GM23338 (cell line): ENCODE results near the gene PIEZO2. TPM values are rescaled to one million over a fixed set of nuclear protein-coding genes. Genes with fewer than 3 reads are reported as not detected.

Experiments used
- ATAC-seq: fragments of 200-7000 bp; cut with Tn5 transposase; 3 replicates; pipeline ENCODE4 v1.9.1; 2020
- DNase-seq: peaks from one replicate; pipeline ENCODE4 v3.0.0-alpha.2; 2015; ENCODE audit warnings: low spot score
- H2AFZ ChIP-seq: fragments of 200-600 bp; sonication (generic); 2 replicates; pipeline ENCODE4 v1.8.0; 2016; ENCODE audit warnings: antibody characterized with exemption, mild to moderate bottlenecking, moderate library complexity
- H3F3A ChIP-seq: fragments of 200-600 bp; sonication (generic); replicated peaks from 2 replicates; pipeline ENCODE4 v1.8.0; 2017; ENCODE audit warnings: antibody characterized with exemption, mixed run types, low read depth
- H3K27ac ChIP-seq: fragments of 200-600 bp; sonication (generic); 2 replicates; pipeline ENCODE4 v1.6.1; 2016; ENCODE audit warnings: low read depth
- H3K27me3 ChIP-seq: fragments of 200-600 bp; sonication (generic); 2 replicates; pipeline ENCODE4 v1.8.0; 2016; ENCODE audit warnings: mild to moderate bottlenecking, mixed run types, moderate library complexity; ENCODE audit not compliant: insufficient read depth
- H3K36me3 ChIP-seq: fragments of 200-600 bp; sonication (generic); 2 replicates; pipeline ENCODE4 v1.8.0; 2016; ENCODE audit warnings: mild to moderate bottlenecking; ENCODE audit not compliant: insufficient read depth
- H3K4me1 ChIP-seq: fragments of 200-600 bp; sonication (generic); 2 replicates; pipeline ENCODE4 v1.8.0; 2016; ENCODE audit warnings: mild to moderate bottlenecking, moderate library complexity; ENCODE audit not compliant: insufficient read depth
- H3K4me2 ChIP-seq: fragments of 200-600 bp; sonication (generic); 2 replicates; pipeline ENCODE4 v1.7.1; 2017; ENCODE audit warnings: mixed run types
- H3K4me3 ChIP-seq: fragments of 200-600 bp; sonication (generic); 2 replicates; pipeline ENCODE4 v1.6.1; 2016; ENCODE audit warnings: mixed run types
- H3K79me2 ChIP-seq: fragments of 200-600 bp; sonication (generic); replicated peaks from 2 replicates; pipeline ENCODE4 v1.8.0; 2017; ENCODE audit warnings: mild to moderate bottlenecking; ENCODE audit not compliant: insufficient read depth
- H3K9me2 ChIP-seq: fragments of 200-600 bp; sonication (generic); 2 replicates; pipeline ENCODE4 v1.8.0; 2017; ENCODE audit not compliant: insufficient read depth
- H4K20me1 ChIP-seq: fragments of 200-600 bp; sonication (generic); replicated peaks from 2 replicates; pipeline ENCODE4 v1.8.0; 2017; ENCODE audit warnings: mild to moderate bottlenecking; ENCODE audit not compliant: insufficient read depth
- H3K27ac Mint-ChIP-seq: 2 replicates; pipeline ENCODE4 v1.8.0; 2020; ENCODE audit warnings: inconsistent platforms, mild to moderate bottlenecking, moderate library complexity, mixed read lengths
- H3K27me3 Mint-ChIP-seq: 3 replicates; pipeline ENCODE4 v1.8.0; 2022; ENCODE audit warnings: low read depth, mild to moderate bottlenecking, moderate library complexity, mixed read lengths, inconsistent platforms; ENCODE audit not compliant: insufficient read depth, poor library complexity
- H3K36me3 Mint-ChIP-seq: 3 replicates; pipeline ENCODE4 v1.8.0; 2021; ENCODE audit warnings: low read depth, mild to moderate bottlenecking, inconsistent platforms, moderate library complexity, mixed read lengths
- H3K4me1 Mint-ChIP-seq: 3 replicates; pipeline ENCODE4 v1.8.0; 2020; ENCODE audit warnings: mild to moderate bottlenecking, inconsistent platforms, mixed read lengths
- H3K4me3 Mint-ChIP-seq: 3 replicates; pipeline ENCODE4 v1.8.0; 2021; ENCODE audit warnings: moderate library complexity, mild to moderate bottlenecking, inconsistent platforms, mixed read lengths
- H3K9me3 Mint-ChIP-seq: 3 replicates; pipeline ENCODE4 v1.8.0; 2020; ENCODE audit warnings: moderate library complexity, mild to moderate bottlenecking, inconsistent platforms, mixed read lengths
- CREB1 ChIP-seq: fragments of 250-450 bp; sonication (Bioruptor Pico); IDR thresholded peaks from 2 replicates; pipeline ENCODE4 v1.5.0; 2020; ENCODE audit warnings: low read depth, mild to moderate bottlenecking, moderate library complexity
- CTCF ChIP-seq, 2 experiments: fragments of 200-600 bp in 1 of 2; sonication (generic) in 1 of 2; conservative IDR thresholded peaks; 2 replicates each; pipeline versions ENCODE4 v1.5.1 to v1.6.1; 2016 to 2017; ENCODE audit warnings: antibody characterized with exemption in 2 of 2, low read depth in 2 of 2, mild to moderate bottlenecking in 2 of 2, moderate library complexity in 1 of 2
- ETS1 ChIP-seq: IDR thresholded peaks from 2 replicates; pipeline ENCODE4 v1.6.1; 2016; ENCODE audit warnings: antibody characterized with exemption
- EZH2 ChIP-seq: fragments of 200-600 bp; sonication (generic); IDR thresholded peaks from one replicate; pipeline ENCODE4 v1.8.0; 2017; ENCODE audit warnings: antibody characterized with exemption, mild to moderate bottlenecking, low read depth; ENCODE audit not compliant: unreplicated experiment
- EZH2phosphoT487 ChIP-seq: fragments of 200-600 bp; sonication (generic); IDR thresholded peaks from one replicate; pipeline ENCODE4 v1.8.1; 2018; ENCODE audit warnings: antibody characterized with exemption; ENCODE audit not compliant: unreplicated experiment
- JUNB ChIP-seq: IDR thresholded peaks from one replicate; pipeline ENCODE4 v1.6.1; 2016; ENCODE audit warnings: antibody characterized with exemption; ENCODE audit not compliant: unreplicated experiment
- NANOG ChIP-seq: IDR thresholded peaks from 2 replicates; pipeline ENCODE4 v1.6.1; 2016; ENCODE audit warnings: antibody characterized with exemption, borderline replicate concordance
- POLR2AphosphoS5 ChIP-seq: IDR thresholded peaks from 2 replicates; pipeline ENCODE4 v1.6.1; 2016; ENCODE audit warnings: antibody characterized with exemption, low read depth
- REST ChIP-seq: IDR thresholded peaks from one replicate; pipeline ENCODE4 v1.6.1; 2018; ENCODE audit warnings: antibody characterized with exemption; ENCODE audit not compliant: unreplicated experiment
- STAT1 ChIP-seq: IDR thresholded peaks from one replicate; pipeline ENCODE4 v1.6.1; 2016; ENCODE audit warnings: antibody characterized with exemption; ENCODE audit not compliant: unreplicated experiment
- ZNF114 ChIP-seq: fragments of 250-450 bp; sonication (Bioruptor Pico); IDR thresholded peaks from 2 replicates; pipeline ENCODE4 v1.5.0; 2020; ENCODE audit warnings: mild to moderate bottlenecking, moderate library complexity
- ZNF331 ChIP-seq: fragments of 250-450 bp; sonication (Bioruptor Pico); IDR thresholded peaks from 2 replicates; pipeline ENCODE4 v1.5.0; 2020; ENCODE audit warnings: low read depth, mild to moderate bottlenecking, moderate library complexity
- ZNF462 ChIP-seq: fragments of 250-450 bp; sonication (Bioruptor Pico); IDR thresholded peaks from 2 replicates; pipeline ENCODE4 v1.5.0; 2020; ENCODE audit warnings: mild to moderate bottlenecking, moderate library complexity
- polyA plus RNA-seq: library from polyadenylated mRNA; unstranded; fragments of >200 nt; fragmentation: Nextera tagmentation; extraction: Ambion mirVana; gene quantifications from 2 replicates; pipeline ENCODE4 v1.2.1, GENCODE V29; 2016
- total RNA-seq: library from RNA; depleted of rRNA; stranded (reverse); fragments of >200 nt; shearing (Covaris generic); gene quantifications from 2 replicates; pipeline ENCODE4 v1.2.3, GENCODE V29; 2014

Gene PIEZO2
- total and polyA plus RNA-seq, 2 experiments from 2014 or later = 4.8 to 8.2 TPM

- Histone ChIP-seq H3F3A (no peaks in the 10 kb centered on the region), H3K36me3 (peaks cover 7% of the 10 kb centered on the region; the same call in 1 of the 2 replicates), H3K27me3 (no peaks in the 10 kb centered on the region), H3K9me2 (no peaks in the 10 kb centered on the region), H3K4me1 (peaks cover 5% of the 10 kb centered on the region; the same call in 1 of the 2 replicates), H3K4me2 (no peak overlapping the region), H2AFZ (no peak overlapping the region), H3K4me3 (no peak overlapping the region), H3K79me2 (no peaks in the 10 kb centered on the region), H3K27ac (no peak overlapping the region), H4K20me1 (no peaks in the 10 kb centered on the region)
- peaks cover 6% of the 10 kb centered on the region; the same call in 2 of the 3 replicates for H3K9me3 Mint-ChIP-seq
- no peak overlapping the region for H3K27ac Mint-ChIP-seq
- TF ChIP-seq CREB1 (CRISPR knock-in tag) (no peak), CTCF (conservative IDR thresholded peaks at IDR 0.05; ENCODE audit: low read depth in 2 of 2) (no peak), POLR2AphosphoS5 (no peak), EZH2 (no peak), ZNF462 (CRISPR knock-in tag) (no peak), ETS1 (no peak), REST (no peak), ZNF331 (CRISPR knock-in tag) (no peak), EZH2phosphoT487 (no peak), ZNF114 (CRISPR knock-in tag) (no peak), NANOG (no peak), STAT1 (no peak), JUNB (no peak)
- peaks cover 7% of the 10 kb centered on the region; the same call in 2 of the 3 replicates for H3K36me3 Mint-ChIP-seq
- DNase-seq (no peak), ATAC-seq (no peak)
- H3K4me3 Mint-ChIP-seq = no peak overlapping the region
- peaks cover 2% of the 10 kb centered on the region for H3K27me3 Mint-ChIP-seq
- H3K4me1 Mint-ChIP-seq = peaks cover 18% of the 10 kb centered on the region
Observed at GRCh38 chr18:11002796-11003195, 146.6 kb downstream of the PIEZO2 start.
